Measurements from ENCODE around the gene MEAK7.

Gene MEAK7

GRCh38 chr16:84504420-84505248 lies at the start of gene MEAK7:
TSS of gene MEAK7 (minus strand) at chr16:84504659. CDS start at chr16:84498086, 6,573 bp downstream.
- peak; percentile 98 for DNase-seq

GRCh38 chr16:84553873-84554399 lies 49.5 kb upstream of the MEAK7 start:
- DNase-seq = peak; percentile 37

GRCh38 chr16:84552135-84552534 lies 47.7 kb upstream of the MEAK7 start:
- no peak for DNase-seq

- DNase-seq = no peak
Measured at GRCh38 chr16:84550096-84550495, 45.6 kb upstream of the MEAK7 start.

- DNase-seq = peak; percentile 45
Measured at GRCh38 chr16:84548971-84549844, 44.7 kb upstream of the MEAK7 start.

GRCh38 chr16:84548508-84548907 lies 44.0 kb upstream of the MEAK7 start:
- DNase-seq = no peak

- DNase-seq = no peak
Measured at GRCh38 chr16:84547546-84548061, 43.1 kb upstream of the MEAK7 start.

GRCh38 chr16:84546669-84547545 lies 42.4 kb upstream of the MEAK7 start:
- no peak for DNase-seq

- DNase-seq = no peak
Measured at GRCh38 chr16:84545114-84545737, 40.8 kb upstream of the MEAK7 start.

GRCh38 chr16:84544031-84544773 lies 39.7 kb upstream of the MEAK7 start:
- no peak for DNase-seq

- DNase-seq = no peak
Measured at GRCh38 chr16:84543253-84543652, 38.8 kb upstream of the MEAK7 start.

GRCh38 chr16:84541999-84542817 lies 37.7 kb upstream of the MEAK7 start:
- DNase-seq = no peak

GRCh38 chr16:84540194-84540593 lies 35.7 kb upstream of the MEAK7 start:
- DNase-seq = no peak

GRCh38 chr16:84538222-84538840 lies 33.9 kb upstream of the MEAK7 start:
- DNase-seq = no peak

GRCh38 chr16:84537491-84538151 lies 33.2 kb upstream of the MEAK7 start:
- no peak for DNase-seq

- no peak for DNase-seq
Measured at GRCh38 chr16:84535851-84536250, 31.4 kb upstream of the MEAK7 start.

- no peak for DNase-seq
Measured at GRCh38 chr16:84535408-84535807, 30.9 kb upstream of the MEAK7 start.

- DNase-seq = no peak
Measured at GRCh38 chr16:84534815-84535214, 30.4 kb upstream of the MEAK7 start.

GRCh38 chr16:84532855-84533486 lies 28.5 kb upstream of the MEAK7 start:
- DNase-seq = no peak
